ENCODE data around the gene DDX3Y.

Gene DDX3Y

GRCh38 chrY:12904618-12905516, at the start of gene DDX3Y:
DDX3Y (plus strand) TSS chrY:12904868; CDS start chrY:12904937, 69 bp downstream.
- TF ChIP-seq CTCF (IDR thresholded peaks at IDR 0.05; ENCODE audit: insufficient read depth, low read depth, low read length, missing control alignments) = no peak
- H3K4me3 ChIP-seq (ENCODE audit: low read length) = peak within 1 kb of the TSS; percentile 93
- DNase-seq (ENCODE audit: low read depth) = peak; percentile 94

GRCh38 chrY:12855791-12856275, 48.8 kb upstream of the DDX3Y start:
- DNase-seq (ENCODE audit: low read depth) = peak; percentile 33
- no peak for TF ChIP-seq CTCF (IDR thresholded peaks at IDR 0.05; ENCODE audit: insufficient read depth, low read depth, low read length, missing control alignments)
- no peak overlapping the region for H3K4me3 ChIP-seq (ENCODE audit: low read length)

- no peak overlapping the region for H3K4me3 ChIP-seq (ENCODE audit: low read length)
- TF ChIP-seq CTCF (IDR thresholded peaks at IDR 0.05; ENCODE audit: insufficient read depth, low read depth, low read length, missing control alignments) = no peak
- DNase-seq (ENCODE audit: low read depth) = no peak
These were observed 36.7 kb upstream of the DDX3Y start for GRCh38 chrY:12867960-12868359.

- peak; percentile 63 for DNase-seq (ENCODE audit: low read depth)
- TF ChIP-seq CTCF (IDR thresholded peaks at IDR 0.05; ENCODE audit: insufficient read depth, low read depth, low read length, missing control alignments) = no peak
- no peak overlapping the region for H3K4me3 ChIP-seq (ENCODE audit: low read length)
These were observed 7.7 kb upstream of the DDX3Y start for GRCh38 chrY:12896973-12897372.

GRCh38 chrY:12898604-12899003, 6.1 kb upstream of the DDX3Y start:
- no peak overlapping the region for H3K4me3 ChIP-seq (ENCODE audit: low read length)
- DNase-seq (ENCODE audit: low read depth) = no peak
- no peak for TF ChIP-seq CTCF (IDR thresholded peaks at IDR 0.05; ENCODE audit: insufficient read depth, low read depth, low read length, missing control alignments)

GRCh38 chrY:12905517-12905872, 827 bp downstream of the DDX3Y start:
- H3K4me3 ChIP-seq (ENCODE audit: low read length) = peak overlapping the region; percentile 93
- DNase-seq (ENCODE audit: low read depth) = peak; percentile 69
- TF ChIP-seq CTCF (IDR thresholded peaks at IDR 0.05; ENCODE audit: insufficient read depth, low read depth, low read length, missing control alignments) = no peak

Data from epithelial cell of esophagus (primary cell).